GM21360 (cell line): ENCODE measurements around the gene ACER3.

Experiments used
- ATAC-seq: cut with Tn5 transposase; IDR thresholded peaks from one replicate; pipeline ENCODE4 v1.9.1; 2021; ENCODE audit warnings: mild to moderate bottlenecking, moderate library complexity; ENCODE audit not compliant: unreplicated experiment

ACER3 gene

DNA sequence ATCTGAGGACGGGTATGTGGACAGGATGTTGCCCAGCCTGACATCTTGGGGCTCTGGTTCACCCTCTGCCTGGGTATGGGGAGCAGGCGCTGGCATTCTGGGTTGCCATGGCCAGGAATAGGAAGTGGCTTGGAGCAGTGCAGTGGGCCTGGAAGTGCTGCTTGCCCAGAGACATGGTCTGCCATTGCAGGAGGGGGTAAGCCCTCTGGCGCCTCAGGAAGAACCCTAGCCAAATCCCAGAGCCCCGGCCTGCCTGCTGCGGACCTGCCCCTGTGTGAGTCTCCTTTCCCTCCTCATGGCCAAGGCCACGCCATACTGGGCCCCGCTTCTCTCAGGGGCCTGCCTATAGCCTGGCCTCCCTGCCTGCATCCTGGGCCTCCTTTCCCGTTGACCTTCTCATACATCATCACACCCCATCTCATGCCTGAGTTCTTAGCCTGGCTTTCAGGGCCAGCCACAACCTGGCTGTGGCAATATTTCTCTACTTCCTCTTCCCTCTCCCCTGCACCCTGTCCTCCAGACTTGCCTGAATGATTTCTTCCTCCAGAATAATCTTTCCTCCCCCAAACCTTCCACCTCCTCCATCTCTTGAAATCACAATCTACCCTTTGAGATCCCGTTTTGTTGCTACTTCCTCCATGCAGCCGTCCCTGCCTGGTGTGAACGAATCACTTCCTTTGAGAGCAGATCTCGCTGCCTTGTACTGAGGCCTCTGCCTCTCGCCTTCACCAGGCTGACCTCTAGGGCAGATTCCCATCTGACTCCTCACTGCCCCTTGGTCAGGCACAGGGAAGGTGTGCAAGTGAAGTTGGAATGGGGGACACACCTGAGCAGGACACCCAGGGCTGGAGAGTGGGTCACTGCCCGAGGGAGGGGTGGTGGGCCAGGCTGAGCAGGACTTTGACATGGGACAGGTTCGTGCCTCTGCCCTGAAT is 211.2 kb downstream of the ACER3 start:
- ATAC-seq, result no peak

DNA sequence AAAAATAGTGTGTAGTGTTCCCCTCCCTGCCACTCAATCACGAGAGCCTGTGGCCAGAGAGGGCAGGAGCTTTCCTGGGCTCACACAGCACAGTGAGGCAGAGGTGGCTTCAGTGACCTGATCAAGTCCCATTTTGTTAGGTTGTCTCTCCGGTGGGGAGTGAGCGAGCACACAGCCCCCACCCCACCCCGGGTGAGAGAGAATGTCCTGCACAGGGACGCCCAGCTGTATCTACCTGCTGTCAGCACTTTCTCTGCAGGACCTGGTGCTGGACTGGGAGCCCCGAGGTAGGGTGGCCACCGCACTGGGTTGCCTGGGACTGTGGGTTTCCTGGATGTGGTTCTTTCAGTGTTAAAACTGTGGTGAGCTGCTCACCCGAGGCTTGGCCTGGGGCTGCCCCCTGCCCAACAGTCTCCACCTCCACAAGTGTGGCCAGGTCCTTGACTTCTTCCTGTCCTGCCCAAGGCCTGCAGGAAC is 212.2 kb downstream of the ACER3 start:
- no peak for ATAC-seq

DNA sequence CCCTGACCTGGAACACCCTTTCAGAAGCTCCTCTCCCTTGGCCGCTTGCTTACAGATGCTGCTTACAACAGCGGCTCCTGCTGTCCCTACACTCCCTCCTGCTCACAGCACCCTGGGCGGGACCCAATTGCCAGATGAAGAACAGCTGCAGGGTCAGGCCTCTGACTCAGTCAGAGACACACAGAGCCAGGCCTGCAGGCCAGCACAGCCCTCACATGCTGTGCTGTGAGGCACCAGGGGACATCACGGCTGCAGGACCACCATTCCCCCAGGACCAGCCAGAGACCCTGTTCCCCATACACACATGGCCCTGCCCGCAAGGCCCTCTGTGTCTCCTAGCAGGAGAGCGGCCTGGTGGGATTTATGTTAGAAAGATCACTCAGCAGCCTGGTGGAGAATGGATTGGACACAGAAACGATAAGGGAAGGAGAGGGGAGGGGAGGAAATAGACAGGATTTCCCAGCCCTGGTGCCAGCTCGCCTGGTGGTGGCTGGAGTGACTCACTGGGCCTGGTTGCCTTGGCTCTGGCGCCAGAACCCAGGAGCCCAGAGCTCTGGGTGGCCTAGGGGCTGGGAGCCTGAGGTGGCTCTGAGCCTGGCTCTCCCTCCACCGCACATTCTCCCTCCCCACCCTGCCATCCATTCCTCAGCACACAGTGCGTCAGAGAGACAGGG is 212.7 kb downstream of the ACER3 start:
- ATAC-seq, result no peak

DNA sequence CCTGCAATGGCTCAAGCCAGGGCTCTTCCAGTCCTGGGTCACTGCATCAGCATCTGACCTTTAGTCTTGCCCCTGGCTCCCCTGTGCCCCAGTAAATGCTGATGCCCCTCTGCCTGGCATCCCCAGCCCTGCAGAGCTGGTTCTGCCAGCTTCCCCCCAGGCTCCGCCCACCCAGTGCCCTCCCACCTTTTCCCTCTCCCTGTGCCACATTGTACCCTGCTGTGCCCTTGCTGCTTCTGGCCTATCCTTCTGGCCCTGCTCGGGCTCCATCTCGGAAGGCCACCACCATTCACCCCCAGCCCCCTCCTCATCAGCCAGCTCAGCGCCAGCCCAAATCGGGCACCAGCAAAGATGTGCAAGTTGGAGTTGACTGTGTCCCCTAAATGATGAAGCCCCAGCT is 213.5 kb downstream of the ACER3 start:
- no peak for ATAC-seq

DNA sequence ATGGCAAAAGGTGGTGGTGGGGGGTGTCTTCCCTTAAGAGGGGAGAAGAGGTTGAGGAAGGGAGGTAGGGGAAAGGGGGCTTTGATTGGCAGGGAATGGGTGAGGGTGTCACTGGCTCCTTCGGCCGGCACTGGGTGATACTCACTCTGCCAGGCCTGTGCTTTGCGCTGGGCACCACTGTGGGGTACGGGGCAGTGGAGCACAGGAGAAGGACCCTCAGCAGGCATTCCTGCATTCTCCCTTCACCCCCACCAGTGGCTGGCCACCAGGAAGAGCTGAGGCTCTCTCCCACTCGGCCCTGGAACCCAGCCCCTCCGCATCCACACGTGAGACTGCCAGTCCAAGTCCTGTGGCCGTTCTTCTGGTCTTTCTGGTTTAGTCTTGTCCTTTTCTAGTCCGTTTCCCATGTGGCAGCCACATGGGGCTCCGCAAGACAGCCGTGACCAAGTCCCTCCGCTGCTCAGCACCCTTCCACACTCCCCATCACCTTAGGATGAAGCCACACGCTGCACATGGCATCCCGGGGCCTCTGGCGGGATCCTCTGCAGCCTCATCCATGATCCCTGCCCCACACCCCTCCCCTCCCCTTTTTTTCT is 214.0 kb downstream of the ACER3 start:
- ATAC-seq, result no peak

DNA sequence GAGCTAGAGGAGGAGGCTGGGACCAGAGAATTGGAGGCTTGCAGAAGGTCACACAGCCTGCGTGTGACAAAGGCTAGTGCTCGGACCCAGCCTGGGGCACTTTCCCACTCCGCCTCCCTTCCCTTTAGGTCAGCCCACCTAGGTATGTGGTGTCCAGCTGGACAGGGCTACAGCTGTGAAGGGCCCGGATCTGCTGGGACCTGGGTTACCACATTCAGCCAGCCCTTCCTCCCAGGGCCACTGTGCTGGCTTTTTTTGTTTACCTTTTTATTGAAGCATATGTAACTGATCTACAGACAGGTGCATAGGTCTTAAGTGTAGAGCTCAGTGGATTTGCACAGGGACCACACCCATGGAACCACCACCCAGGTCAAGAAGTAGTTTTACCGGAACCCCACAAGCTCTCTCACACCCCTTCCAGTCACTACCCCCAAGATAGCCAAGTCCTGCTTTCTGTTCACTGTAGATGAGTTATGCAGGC is 214.7 kb downstream of the ACER3 start:
- ATAC-seq, result no peak
